ENCODE data around the gene LITAF.

DNA sequence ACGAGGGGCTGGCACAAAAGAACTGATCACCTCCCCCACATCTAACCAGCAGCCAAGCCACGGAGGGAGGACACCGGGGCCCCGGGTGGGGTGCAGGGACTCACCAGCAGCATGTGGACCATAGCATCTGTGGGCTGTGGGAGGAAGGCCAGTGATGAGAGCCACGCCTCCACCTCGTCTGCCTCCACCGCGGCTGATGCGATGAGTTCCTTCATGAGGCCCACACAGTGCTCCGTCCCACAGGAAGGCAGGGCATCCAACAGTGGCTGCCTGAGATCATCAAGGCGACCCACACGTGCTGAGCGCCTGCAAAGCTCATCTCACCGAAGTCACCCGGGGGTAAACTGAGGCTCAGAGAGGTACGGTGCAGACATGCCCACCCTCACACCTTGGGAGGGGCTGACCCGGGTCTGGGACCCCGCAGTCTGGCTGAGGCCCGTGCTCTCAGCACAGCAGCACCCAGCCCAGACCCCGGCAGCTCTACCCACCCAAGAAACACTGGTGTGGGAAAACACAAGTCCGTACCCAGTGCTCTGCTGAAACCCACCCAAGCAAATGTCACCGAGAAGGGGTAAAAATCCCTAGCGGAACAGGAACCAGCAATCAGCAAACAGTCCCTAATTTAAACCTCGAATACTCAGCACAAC is 85.9 kb downstream of the LITAF start:
- TF ChIP-seq POLR2A (IDR thresholded peaks at IDR 0.05) (no peak), EP300 (IDR thresholded peaks at IDR 0.05; ENCODE audit: low read depth) (no peak), POLR2AphosphoS5 (IDR thresholded peaks at IDR 0.05) (no peak)
- TF ChIP-seq, protein P1, sequence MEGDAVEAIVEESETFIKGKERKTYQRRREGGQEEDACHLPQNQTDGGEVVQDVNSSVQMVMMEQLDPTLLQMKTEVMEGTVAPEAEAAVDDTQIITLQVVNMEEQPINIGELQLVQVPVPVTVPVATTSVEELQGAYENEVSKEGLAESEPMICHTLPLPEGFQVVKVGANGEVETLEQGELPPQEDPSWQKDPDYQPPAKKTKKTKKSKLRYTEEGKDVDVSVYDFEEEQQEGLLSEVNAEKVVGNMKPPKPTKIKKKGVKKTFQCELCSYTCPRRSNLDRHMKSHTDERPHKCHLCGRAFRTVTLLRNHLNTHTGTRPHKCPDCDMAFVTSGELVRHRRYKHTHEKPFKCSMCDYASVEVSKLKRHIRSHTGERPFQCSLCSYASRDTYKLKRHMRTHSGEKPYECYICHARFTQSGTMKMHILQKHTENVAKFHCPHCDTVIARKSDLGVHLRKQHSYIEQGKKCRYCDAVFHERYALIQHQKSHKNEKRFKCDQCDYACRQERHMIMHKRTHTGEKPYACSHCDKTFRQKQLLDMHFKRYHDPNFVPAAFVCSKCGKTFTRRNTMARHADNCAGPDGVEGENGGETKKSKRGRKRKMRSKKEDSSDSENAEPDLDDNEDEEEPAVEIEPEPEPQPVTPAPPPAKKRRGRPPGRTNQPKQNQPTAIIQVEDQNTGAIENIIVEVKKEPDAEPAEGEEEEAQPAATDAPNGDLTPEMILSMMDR (IDR thresholded peaks at IDR 0.05) = no peak
